Measurements from ENCODE around the gene PLET1.
"Not testable (repeated sequence)": the region's sequence is repeated elsewhere in the genome, so short reads cannot be mapped to it uniquely, and the experiment has no call there.

The PLET1 gene

GRCh38 chr11:112219476-112220232 is 41.0 kb downstream of the PLET1 start:
- FAIRE-seq (peak; percentile 86), DNase-seq (ENCODE audit: extremely low spot score, insufficient read length, low read depth) (peak; percentile 50)

- FAIRE-seq, result no peak
- no peak for DNase-seq (ENCODE audit: extremely low spot score, insufficient read length, low read depth)
Measured at GRCh38 chr11:112216561-112217105, 44.0 kb downstream of the PLET1 start.

GRCh38 chr11:112215621-112216020 is 45.0 kb downstream of the PLET1 start:
- no peak for FAIRE-seq
- no peak for DNase-seq (ENCODE audit: extremely low spot score, insufficient read length, low read depth)

- DNase-seq (ENCODE audit: extremely low spot score, insufficient read length, low read depth), result no peak
- FAIRE-seq, result no peak
Measured at GRCh38 chr11:112213753-112214152, 46.9 kb downstream of the PLET1 start.

- DNase-seq (ENCODE audit: extremely low spot score, insufficient read length, low read depth) (no peak), FAIRE-seq (no peak)
Measured at GRCh38 chr11:112212710-112213109, 48.0 kb downstream of the PLET1 start.

GRCh38 chr11:112212290-112212689 is 48.4 kb downstream of the PLET1 start:
- DNase-seq (ENCODE audit: extremely low spot score, insufficient read length, low read depth), result no peak
- FAIRE-seq, result no peak

GRCh38 chr11:112211536-112211935 is 49.1 kb downstream of the PLET1 start:
- no peak for DNase-seq (ENCODE audit: extremely low spot score, insufficient read length, low read depth)

GRCh38 chr11:112210890-112211289 is 49.8 kb downstream of the PLET1 start:
- no peak for FAIRE-seq
- DNase-seq (ENCODE audit: extremely low spot score, insufficient read length, low read depth), result no peak

More at GRCh38 chr11:112211536-112211935, 49.1 kb downstream of the PLET1 start:
- no peak for FAIRE-seq

- FAIRE-seq (no peak), DNase-seq (ENCODE audit: extremely low spot score, insufficient read length, low read depth) (no peak)
Measured at GRCh38 chr11:112206071-112206470, 54.6 kb downstream of the PLET1 start.

GRCh38 chr11:112200252-112200651 is 60.4 kb downstream of the PLET1 start:
- DNase-seq (ENCODE audit: extremely low spot score, insufficient read length, low read depth), result no peak
- no peak for FAIRE-seq

GRCh38 chr11:112199101-112199500 is 61.6 kb downstream of the PLET1 start:
- DNase-seq (ENCODE audit: extremely low spot score, insufficient read length, low read depth); FAIRE-seq: not testable (repeated sequence)

Data from GM18507 (cell line).